NB4 (cell line): Measurements from ENCODE around the gene AFG1L.

Experiments used
- DNase-seq: peaks from one replicate; pipeline ENCODE4 v3.0.0; 2010; ENCODE audit warnings: low read depth
- H3K4me3 ChIP-seq: one replicate; pipeline ENCODE4 v1.5.1; 2011; ENCODE audit warnings: mild to moderate bottlenecking, low read depth, low read length, moderate library complexity
- MYC ChIP-seq: IDR thresholded peaks from 2 replicates; pipeline ENCODE4 v1.6.1; 2011; ENCODE audit warnings: low read depth, low read length
- POLR2A ChIP-seq: IDR thresholded peaks from 2 replicates; pipeline ENCODE4 v1.6.1; 2011; ENCODE audit warnings: mild to moderate bottlenecking; ENCODE audit not compliant: insufficient read length; ENCODE audit errors: extremely low read depth
- TF ChIP-seq, protein P1 (sequence below): IDR thresholded peaks from 2 replicates; pipeline ENCODE4 v1.6.1; 2011; ENCODE audit warnings: low read depth, low read length
- TF ChIP-seq, protein P2 (sequence below): IDR thresholded peaks from one replicate; pipeline ENCODE4 v1.5.1; 2012; ENCODE audit warnings: low read depth, low read length

The AFG1L gene

DNA sequence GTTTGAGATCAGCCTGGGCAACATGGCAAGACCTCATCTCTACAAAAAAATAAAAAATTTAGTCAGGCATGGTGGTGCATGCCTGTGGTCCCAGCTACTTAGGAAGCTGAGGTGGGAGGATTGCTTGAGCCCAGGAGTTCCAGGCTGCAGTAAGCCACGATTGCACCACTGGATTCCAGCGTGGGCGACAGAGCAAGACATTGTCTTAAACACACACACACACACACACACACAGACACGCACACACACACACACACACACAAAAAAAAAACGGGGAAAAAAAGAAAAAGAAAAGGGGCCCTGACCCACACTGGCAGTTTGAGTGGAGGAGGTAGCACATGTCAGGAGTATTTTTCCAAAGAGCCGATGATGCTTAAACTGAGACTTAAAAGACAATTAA, 122.2 kb downstream of the AFG1L start:
- DNase-seq = peak; percentile 44
- no peak overlapping the region for H3K4me3 ChIP-seq
- no peak for TF ChIP-seq POLR2A

DNA sequence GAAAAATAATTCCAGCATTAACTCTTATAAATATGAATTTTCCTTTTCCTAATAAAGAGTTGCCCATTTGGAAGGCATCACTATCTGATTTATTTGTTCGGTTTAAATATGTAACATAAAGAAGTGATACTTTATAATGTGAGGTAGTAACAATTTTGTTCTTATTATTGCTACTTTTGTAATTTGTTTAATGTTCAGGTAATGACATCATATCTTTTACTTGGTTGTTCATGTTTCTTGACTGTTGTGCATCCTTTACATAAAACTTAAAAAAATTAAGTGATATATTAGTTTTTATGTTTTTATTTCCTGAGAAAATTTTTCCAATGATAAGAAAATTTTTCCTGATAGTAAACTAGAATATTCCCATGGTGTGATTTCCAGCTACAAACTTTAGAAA, 124.6 kb downstream of the AFG1L start:
- TF ChIP-seq, protein P1, sequence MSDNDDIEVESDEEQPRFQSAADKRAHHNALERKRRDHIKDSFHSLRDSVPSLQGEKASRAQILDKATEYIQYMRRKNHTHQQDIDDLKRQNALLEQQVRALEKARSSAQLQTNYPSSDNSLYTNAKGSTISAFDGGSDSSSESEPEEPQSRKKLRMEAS = no peak
- TF ChIP-seq, protein P2, sequence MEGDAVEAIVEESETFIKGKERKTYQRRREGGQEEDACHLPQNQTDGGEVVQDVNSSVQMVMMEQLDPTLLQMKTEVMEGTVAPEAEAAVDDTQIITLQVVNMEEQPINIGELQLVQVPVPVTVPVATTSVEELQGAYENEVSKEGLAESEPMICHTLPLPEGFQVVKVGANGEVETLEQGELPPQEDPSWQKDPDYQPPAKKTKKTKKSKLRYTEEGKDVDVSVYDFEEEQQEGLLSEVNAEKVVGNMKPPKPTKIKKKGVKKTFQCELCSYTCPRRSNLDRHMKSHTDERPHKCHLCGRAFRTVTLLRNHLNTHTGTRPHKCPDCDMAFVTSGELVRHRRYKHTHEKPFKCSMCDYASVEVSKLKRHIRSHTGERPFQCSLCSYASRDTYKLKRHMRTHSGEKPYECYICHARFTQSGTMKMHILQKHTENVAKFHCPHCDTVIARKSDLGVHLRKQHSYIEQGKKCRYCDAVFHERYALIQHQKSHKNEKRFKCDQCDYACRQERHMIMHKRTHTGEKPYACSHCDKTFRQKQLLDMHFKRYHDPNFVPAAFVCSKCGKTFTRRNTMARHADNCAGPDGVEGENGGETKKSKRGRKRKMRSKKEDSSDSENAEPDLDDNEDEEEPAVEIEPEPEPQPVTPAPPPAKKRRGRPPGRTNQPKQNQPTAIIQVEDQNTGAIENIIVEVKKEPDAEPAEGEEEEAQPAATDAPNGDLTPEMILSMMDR = no peak
- TF ChIP-seq POLR2A (no peak), MYC (no peak)
- no peak overlapping the region for H3K4me3 ChIP-seq
- no peak for DNase-seq

DNA sequence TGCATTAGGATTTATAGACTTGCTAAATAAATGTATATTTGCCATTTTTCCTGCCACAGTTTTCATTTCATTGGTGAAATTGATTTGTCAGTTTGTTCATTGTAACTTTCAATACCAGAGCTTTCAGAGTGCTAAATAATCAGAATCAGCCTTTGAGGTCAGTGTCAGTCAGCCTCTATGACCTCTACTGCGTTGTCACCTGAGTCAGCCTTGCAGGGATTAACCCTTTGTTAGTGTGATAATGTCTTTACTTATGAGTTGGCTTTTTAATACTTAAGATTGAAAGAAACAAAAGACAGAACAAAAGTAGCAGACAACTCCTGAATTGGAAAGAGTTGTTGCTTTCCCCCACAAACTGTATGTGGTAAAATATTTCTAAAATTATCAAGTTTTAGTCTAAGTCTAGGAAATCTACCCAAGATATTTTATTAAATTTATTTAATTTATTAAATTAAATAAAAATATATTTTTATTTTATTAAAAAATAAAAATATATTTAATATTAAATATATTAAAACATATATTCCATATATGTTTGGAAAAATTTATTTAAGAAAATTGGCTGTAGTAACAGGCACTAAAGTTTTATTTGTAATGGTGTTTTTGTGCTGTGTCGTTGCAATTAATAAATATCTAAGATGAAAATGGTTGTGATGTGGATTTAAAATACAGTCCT, 125.2 kb downstream of the AFG1L start:
- H3K4me3 ChIP-seq = no peak overlapping the region
- no peak for DNase-seq
- no peak for TF ChIP-seq MYC

DNA sequence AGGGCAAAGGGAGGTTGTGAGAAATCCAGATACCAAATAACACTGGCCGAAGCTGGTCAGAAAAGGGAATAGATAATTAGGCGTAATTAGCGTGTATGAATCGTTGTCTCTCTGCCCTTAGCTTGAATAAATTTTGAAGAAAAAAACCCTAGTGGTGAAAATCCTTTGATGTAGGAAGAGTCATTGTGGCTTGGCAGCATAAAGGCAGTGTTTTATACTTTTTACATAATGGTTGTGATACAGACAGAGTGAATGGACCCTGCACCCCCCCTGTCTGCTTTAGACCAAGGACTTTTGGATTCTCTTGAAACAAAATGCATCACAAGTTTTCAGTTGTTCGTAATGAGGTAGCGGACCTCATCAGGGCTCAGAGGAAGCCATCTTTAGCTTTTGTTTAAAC, 126.5 kb downstream of the AFG1L start:
- DNase-seq = no peak

DNA sequence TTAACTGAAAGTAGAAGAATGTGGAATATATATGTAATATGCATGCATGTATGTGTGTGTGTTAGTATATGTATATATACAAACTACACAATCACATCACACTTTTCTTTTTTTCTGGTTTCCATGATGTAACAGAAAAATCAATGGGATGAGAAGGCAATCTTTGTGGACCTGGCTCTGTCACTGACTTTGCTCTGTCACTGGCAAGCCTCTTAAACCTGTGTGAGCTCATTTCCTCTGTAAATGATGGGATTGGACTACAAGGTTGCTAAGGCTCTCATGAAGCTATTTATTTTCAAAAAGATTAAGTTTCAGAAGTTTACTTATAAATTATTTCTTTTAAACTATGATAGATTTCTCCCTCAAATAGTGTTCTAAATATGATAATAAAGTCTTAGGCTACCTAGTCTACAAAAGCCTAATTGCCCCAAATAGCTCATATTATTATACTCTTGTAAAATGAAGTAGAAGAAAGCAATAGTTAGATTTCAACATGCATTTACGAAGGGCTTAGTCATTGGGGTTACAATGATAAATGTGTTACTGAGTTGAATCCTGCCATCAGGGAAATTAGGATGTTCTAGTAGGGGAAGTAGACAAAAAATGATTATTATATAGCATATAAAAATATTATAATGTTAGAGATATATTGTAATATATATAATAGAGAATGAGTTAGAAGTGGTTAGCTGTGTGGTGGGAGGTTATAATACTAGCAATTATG, 129.3 kb downstream of the AFG1L start:
- no peak overlapping the region for H3K4me3 ChIP-seq
- DNase-seq = peak; percentile 57
- TF ChIP-seq POLR2A = no peak
- TF ChIP-seq, protein P1 = no peak
- TF ChIP-seq, protein P2 = no peak
- no peak for TF ChIP-seq MYC

More for the DNA sequence above, 126.5 kb downstream of the AFG1L start:
- H3K4me3 ChIP-seq = no peak overlapping the region
- TF ChIP-seq, protein P1 = no peak
- TF ChIP-seq POLR2A = no peak
- no peak for TF ChIP-seq MYC
- TF ChIP-seq, protein P2 = no peak

DNA sequence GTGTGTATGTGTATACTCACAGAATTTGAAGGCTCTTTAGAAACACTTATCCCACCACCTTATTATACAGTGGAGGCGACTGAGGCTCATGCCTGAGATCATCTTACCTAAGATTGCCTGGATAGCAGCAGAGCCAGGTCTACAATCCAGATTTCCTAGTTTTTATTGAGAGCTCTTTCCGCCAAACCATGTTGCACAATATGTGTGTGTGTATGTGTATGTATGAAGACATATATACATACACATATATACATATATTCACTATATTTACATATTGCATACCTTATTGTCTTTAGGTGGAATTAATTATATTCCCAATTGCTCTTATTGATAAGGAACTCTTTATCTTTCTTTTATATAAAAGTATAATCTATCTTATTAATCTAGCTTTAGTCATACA, 130.6 kb downstream of the AFG1L start:
- no peak for DNase-seq
- no peak overlapping the region for H3K4me3 ChIP-seq
- TF ChIP-seq, protein P1 = no peak
- TF ChIP-seq, protein P2 = no peak
- TF ChIP-seq MYC (no peak), POLR2A (no peak)

DNA sequence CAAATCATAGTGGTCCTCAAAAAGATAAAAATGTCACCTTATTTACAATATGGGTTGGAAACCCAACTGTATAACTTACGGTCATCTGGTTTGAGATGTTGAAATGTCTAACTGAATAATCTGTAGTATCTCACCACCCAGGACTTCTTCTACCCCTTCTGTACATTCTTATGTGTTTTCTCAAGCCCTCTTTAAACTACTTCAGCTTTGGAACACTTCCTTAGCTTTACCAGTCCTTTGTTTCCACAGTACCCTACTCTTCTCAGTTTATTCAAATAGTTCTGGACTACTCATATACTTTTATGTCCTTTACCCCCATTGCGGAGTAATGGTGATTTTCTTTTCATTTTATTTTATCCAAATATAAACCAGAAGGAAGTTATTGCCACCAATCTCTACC, 137.3 kb downstream of the AFG1L start:
- DNase-seq = no peak
- no peak for TF ChIP-seq POLR2A
- TF ChIP-seq, protein P2 = no peak
- TF ChIP-seq, protein P1 = no peak
- TF ChIP-seq MYC = no peak
- H3K4me3 ChIP-seq = no peak overlapping the region
